GM19463 (cell line): ENCODE results near the gene E4F1.

ENCODE experiments used
- ATAC-seq: cut with Tn5 transposase; IDR thresholded peaks from one replicate; pipeline ENCODE4 v1.9.1; 2021; ENCODE audit warnings: mild to moderate bottlenecking, moderate library complexity; ENCODE audit not compliant: unreplicated experiment

E4F1 gene

DNA sequence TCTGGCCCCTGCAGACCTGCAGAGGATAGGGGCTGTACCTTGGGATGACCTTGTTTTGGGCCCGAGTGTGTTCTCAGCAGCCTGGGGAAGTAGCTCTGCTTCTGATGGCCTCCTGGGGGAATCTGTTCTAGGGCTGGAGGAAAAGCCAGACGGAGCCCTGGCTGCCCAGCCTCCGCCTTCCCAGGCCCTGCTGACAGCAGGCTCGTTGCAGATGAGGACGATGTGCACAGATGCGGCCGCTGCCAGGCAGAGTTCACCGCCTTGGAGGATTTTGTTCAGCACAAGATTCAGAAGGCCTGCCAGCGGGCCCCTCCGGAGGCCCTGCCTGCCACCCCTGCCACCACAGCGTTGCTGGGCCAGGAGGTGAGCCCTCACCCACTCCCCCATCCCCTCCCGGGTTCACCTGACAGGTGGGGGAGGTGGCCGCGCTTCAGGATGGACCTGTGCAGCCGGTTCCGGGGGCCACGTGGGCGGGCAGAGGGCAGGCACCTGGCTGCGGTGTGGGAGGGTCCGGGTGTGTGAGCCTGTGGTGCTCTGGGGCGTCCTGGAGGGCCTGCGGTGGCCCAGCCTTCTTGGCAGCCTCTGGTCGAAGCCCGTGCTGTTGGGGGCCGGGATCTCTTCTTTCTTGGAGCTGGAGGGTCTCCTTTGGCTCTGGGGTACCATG is 4.9 kb downstream of the E4F1 start:
- no peak for ATAC-seq

GRCh38 chr16:2229091-2229490 is 5.7 kb downstream of the E4F1 start:
- no peak for ATAC-seq

GRCh38 chr16:2229632-2230250 is 6.3 kb downstream of the E4F1 start:
- ATAC-seq = no peak

DNA sequence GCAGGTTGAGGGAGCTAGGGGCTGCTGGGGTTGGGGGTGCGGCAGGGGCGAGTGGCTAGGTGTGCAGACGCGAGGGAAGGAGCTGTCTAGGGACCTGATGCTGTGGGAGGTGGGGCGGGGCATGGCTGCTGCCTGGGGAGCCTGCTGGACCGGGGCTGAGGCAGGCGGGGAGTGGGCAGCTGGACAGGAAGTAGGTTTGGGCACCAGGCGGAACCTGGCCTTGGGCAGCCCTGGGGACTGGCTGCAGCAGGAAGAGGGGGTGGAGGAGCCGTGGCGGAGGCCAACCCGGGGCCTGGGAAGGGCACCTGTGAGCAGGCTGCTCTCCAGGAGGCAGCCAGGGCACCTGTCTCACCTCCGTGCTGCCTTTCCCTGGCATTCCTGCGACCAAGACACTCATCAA is 7.0 kb downstream of the E4F1 start:
- ATAC-seq = no peak

GRCh38 chr16:2231016-2231931 is 7.9 kb downstream of the E4F1 start:
- no peak for ATAC-seq

GRCh38 chr16:2232094-2232990 is 9.0 kb downstream of the E4F1 start:
- ATAC-seq = no peak

- no peak for ATAC-seq
Observed at GRCh38 chr16:2233046-2233775, 9.8 kb downstream of the E4F1 start.

DNA sequence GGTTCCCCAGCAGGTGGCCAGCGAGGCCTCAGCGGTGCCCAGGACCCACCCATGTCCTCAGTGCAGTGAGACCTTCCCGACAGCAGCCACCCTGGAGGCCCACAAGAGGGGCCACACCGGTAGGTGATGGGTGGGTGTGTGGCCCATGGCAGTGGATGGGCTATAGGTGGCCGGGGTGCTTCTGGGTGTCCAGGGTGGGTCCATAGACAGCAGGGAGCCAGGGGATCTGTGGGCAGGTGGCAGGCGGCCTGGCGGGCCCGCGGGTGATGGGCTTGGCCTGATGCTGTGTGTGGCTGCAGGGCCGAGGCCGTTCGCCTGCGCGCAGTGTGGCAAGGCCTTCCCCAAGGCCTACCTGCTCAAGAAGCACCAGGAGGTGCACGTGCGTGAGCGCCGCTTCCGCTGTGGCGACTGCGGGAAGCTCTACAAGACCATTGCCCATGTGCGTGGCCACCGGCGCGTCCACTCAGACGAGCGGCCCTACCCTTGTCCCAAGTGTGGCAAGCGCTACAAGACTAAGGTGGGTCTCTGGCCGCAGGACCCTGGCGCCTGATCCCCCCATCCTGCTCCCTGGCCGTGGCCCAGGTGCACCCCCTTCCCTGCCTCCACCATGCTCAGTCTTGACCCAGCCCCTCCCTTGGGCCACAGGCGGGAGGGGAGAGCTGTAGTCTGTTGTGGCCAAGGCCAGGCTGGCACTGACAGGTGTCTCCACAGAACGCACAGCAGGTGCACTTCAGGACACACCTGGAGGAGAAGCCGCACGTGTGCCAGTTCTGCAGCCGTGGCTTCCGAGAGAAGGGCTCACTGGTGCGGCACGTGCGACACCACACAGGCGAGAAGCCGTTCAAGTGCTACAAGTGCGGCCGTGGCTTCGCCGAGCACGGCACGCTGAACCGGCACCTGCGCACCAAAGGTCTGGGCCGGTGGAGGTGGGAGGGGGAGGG is 10.8 kb downstream of the E4F1 start:
- no peak for ATAC-seq

- ATAC-seq = no peak
Observed at GRCh38 chr16:2234813-2235170, 11.4 kb downstream of the E4F1 start.

- ATAC-seq = no peak
Observed at GRCh38 chr16:2235234-2235651, 11.9 kb downstream of the E4F1 start.

- ATAC-seq = no peak
Observed at GRCh38 chr16:2235695-2236336, 12.4 kb downstream of the E4F1 start.

DNA sequence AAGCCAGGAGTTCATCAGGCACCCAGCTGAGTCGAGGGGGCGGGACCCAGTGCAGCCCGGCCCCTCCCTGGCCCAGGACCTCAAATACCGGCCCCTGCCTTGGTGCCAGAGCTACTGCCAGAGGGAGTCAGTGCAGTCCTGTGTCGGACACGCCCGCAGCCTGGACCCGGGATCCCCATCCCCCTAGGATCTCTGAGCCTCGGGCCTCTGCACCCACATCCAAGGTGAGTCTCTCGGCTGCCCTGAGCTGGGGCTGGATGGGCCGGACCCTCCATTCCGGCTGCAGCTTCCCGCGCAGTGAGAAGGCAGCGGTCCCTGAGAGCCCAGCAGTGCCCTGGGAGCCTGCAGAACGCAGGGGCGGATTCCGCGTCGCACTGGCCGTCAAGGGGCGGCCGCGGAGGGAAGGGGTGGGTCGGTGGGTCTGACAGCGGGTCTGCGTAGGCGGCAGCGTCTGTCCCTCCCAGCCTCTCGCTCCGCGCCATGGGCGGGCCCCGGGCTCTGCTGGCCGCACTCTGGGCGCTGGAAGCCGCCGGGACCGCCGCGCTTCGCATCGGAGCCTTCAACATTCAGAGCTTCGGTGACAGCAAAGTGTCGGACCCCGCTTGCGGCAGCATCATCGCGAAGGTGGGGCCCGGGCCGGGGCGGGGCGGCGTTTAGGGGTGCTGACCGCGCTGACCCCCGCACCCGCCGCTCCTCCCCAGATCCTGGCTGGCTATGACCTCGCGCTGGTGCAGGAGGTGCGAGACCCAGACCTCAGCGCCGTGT is 13.1 kb downstream of the E4F1 start, which contains the start of gene DNASE1L2:
Gene DNASE1L2, plus strand, starts transcription at position 108 of the 765 bp plus-strand sequence. Its CDS starts 373 bp downstream, at position 481.
- ATAC-seq = no peak

DNA sequence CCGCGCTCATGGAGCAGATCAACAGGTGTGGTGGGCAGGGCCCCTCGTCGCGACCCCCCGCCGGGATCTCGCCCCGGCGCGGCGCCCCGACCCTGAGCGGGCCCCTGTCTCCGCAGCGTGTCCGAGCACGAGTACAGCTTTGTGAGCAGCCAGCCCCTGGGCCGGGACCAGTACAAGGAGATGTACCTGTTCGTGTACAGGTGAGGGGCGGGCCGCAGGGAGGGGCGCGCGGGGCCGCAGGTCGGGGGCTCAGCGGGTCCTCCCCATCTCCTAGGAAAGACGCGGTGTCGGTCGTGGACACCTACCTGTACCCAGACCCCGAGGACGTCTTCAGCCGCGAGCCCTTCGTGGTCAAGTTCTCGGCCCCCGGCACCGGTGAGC is 13.7 kb downstream of the E4F1 start:
- ATAC-seq = no peak

DNA sequence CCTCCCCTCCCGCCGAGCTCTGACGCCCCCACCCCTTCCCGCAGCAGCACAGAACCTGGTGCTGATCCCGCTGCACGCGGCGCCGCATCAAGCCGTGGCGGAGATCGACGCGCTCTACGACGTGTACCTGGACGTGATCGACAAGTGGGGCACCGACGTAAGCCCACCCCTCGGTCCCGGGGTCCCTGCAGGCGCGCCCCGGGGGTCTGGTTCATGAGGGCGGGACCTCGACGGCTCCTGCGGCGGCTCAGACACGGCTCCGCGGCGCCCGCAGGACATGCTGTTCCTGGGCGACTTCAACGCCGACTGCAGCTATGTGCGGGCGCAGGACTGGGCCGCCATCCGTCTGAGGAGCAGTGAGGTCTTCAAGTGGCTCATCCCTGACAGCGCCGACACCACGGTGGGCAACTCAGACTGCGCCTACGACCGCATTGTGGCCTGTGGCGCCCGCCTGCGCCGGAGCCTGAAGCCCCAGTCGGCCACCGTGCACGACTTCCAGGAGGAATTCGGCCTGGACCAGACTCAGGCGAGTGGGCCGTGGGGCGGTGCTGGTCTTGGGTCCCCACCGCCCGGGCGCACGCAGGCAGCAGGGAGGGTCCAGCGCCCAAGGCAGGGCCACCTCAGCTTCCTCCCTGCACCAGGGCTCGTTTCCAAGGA is 14.2 kb downstream of the E4F1 start:
- ATAC-seq = no peak

DNA sequence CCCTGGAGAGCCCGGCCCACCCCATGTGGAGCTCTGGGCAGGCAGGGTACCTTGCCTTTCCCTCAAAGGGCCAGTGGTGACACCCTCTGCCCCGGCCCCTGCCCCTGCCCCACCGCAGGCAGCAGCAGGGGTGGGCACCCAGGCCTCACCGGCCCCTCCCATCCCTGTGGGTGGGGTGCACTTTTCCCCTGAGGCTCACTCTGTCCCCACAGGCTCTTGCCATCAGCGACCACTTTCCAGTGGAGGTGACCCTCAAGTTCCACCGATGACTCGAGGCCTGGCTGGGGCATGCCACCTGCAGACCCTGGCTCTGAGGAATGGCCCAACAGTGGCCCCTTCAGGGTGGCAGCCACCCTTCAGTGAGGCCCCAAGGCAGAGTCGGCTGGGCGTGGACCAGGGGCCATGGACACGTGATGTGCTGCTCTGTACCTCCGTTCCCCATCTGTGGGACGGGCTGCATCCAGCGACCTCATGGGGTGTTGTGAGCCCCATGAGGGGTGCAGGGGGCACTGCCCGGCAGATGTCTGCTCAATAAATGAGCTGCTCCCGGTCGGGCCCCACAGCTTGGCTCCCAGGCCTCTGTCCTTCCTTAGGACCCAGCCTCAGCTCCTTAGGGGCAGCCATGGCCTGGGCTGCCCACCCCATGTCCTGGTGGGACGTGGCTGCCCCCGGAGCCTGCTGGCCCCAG is 14.9 kb downstream of the E4F1 start:
- ATAC-seq = no peak

DNA sequence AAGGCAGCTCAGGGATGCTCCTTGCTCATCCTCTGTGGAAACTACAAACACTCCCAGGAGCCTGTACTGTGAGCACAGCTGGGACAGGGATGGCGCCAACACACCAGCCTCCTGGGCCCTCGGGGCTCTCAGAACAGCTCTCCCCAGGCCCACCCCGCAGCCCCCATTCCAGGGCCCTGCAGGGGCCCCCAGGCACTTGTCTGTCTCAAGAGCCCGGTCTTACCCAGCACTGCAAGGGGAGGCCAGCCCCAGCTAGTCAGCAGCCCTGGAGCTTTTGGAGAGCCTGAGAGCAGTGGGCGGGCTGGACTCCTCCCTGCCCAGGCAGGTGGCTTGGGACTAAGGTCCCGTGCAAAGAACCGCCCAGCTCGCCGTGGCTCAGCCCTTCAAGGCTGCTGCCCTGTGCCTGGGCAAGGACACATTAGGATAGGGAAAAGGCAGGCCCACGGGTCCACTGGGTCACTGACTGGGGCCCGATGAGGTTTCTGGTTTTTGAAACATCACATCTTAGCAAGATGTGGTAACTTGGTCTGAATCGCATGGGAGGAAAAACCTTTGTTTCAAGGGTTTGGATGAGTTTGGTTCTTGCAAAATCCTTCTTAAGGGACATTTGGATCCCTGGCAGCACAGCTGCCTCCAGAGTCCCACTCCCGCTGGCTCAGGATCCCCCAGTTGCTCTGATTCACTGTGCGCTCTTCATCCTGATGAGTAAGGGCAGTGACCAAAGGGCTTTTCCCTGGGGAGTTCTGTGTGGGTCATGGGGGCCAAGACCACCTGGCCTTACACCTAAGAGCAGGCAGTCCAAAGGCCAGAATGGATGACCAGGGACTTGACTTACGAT is 15.7 kb downstream of the E4F1 start:
- ATAC-seq = no peak
